Panc1 (cell line): Measurements from ENCODE around the gene PRR4. TPM values are rescaled to one million over a fixed set of nuclear protein-coding genes. Genes with fewer than 3 reads are reported as not detected.

ENCODE experiments used
- ATAC-seq: fragments of 200-7000 bp; cut with Tn5 transposase; 2 replicates; pipeline ENCODE4 v1.9.1; 2020; ENCODE audit warnings: mild to moderate bottlenecking, moderate library complexity
- BruUV-seq: library from RNA; stranded (reverse); fragments of 400-500 nt; replicated peaks from 2 replicates; lab custom pipeline; 2021; lab: Mats Ljungman, UMichigan
- CTCF ChIA-PET: fragments of 300-600 bp; sonication (Branson Sonifier 250); formaldehyde crosslinking; loops from one replicate; lab custom pipeline; 2022; ENCODE audit warnings: antibody characterized with exemption; lab: Charles Lee
- POLR2A ChIA-PET: fragments of 300-600 bp; sonication (Branson Sonifier 250); formaldehyde crosslinking; loops from one replicate; lab custom pipeline; 2022; ENCODE audit warnings: antibody characterized with exemption; lab: Charles Lee
- DNase-seq: peaks from one replicate; pipeline ENCODE4 v3.0.0-alpha.2; 2010; ENCODE audit warnings: low read depth, low spot score
- H3K27ac ChIP-seq: 2 replicates; pipeline ENCODE4 v1.5.1; 2011; ENCODE audit warnings: mild to moderate bottlenecking, low read length, inconsistent platforms
- H3K27me3 ChIP-seq: fragments of 200-500 bp; sonication (Bioruptor generic); 2 replicates; pipeline ENCODE4 v1.6.0; 2014; ENCODE audit warnings: low read length, inconsistent platforms; ENCODE audit not compliant: control insufficient read depth, insufficient read depth
- H3K36me3 ChIP-seq: fragments of 200-500 bp; sonication (Bioruptor generic); 2 replicates; pipeline ENCODE4 v1.5.1; 2014; ENCODE audit warnings: inconsistent platforms, mild to moderate bottlenecking, low read length, moderate library complexity; ENCODE audit not compliant: control insufficient read depth, insufficient read depth
- H3K4me1 ChIP-seq: 2 replicates; pipeline ENCODE4 v1.5.1; 2011; ENCODE audit warnings: inconsistent platforms, mild to moderate bottlenecking, low read length, moderate library complexity; ENCODE audit not compliant: control insufficient read depth, insufficient read depth
- H3K4me3 ChIP-seq, 2 experiments: 2 replicates each; pipeline ENCODE4 v1.5.1; 2011 to 2012; ENCODE audit warnings: low read depth in 2 of 2, low read length in 2 of 2, mild to moderate bottlenecking in 2 of 2, inconsistent platforms in 1 of 2, moderate library complexity in 1 of 2
- H3K9me3 ChIP-seq: fragments of 200-500 bp; sonication (Bioruptor generic); 2 replicates; pipeline ENCODE4 v1.5.1; 2014; ENCODE audit warnings: low read depth, mild to moderate bottlenecking, inconsistent platforms, low read length, moderate library complexity; ENCODE audit not compliant: control insufficient read depth, insufficient read depth
- CTCF ChIP-seq: fragments of 450-650 bp; IDR thresholded peaks from 2 replicates; pipeline ENCODE4 v1.5.1; 2017; ENCODE audit warnings: mild to moderate bottlenecking
- POLR2AphosphoS5 ChIP-seq: IDR thresholded peaks from 2 replicates; pipeline ENCODE4 v1.6.1; 2012; ENCODE audit warnings: mild to moderate bottlenecking, low read depth, low read length, moderate library complexity
- REST ChIP-seq, 2 experiments: IDR thresholded peaks; 2 replicates each; pipeline ENCODE4 v1.6.1; 2011 to 2012; ENCODE audit warnings: low read depth in 2 of 2, control low read depth in 1 of 2, low read length in 1 of 2, mild to moderate bottlenecking in 1 of 2, moderate library complexity in 1 of 2; ENCODE audit not compliant: insufficient read depth in 1 of 2
- SIN3A ChIP-seq: IDR thresholded peaks from 2 replicates; pipeline ENCODE4 v1.6.1; 2012; ENCODE audit warnings: low read depth, mild to moderate bottlenecking, low read length, moderate library complexity, borderline replicate concordance; ENCODE audit not compliant: insufficient read depth
- TCF7L2 ChIP-seq: IDR thresholded peaks from 2 replicates; pipeline ENCODE4 v1.6.1; 2011; ENCODE audit warnings: mild to moderate bottlenecking, low read depth, low read length, inconsistent platforms
- in situ Hi-C: cut with HindIII; loops from 2 replicates; pipeline ENCODE4 v1.10.0; 2016; ENCODE audit warnings: low sequenced_read_pairs, low pct_unique_long_range_greater_than_20kb
- intact Hi-C: fragments of 100-400 bp; cut with micrococcal nuclease; formaldehyde crosslinking; loops from one replicate; pipeline ENCODE4 v1.10.0; 2022; ENCODE audit not compliant: unreplicated experiment
- total RNA-seq: library from RNA; stranded (reverse); gene quantifications from one replicate; pipeline ENCODE4 v1.2.1, GENCODE V29; 2021; ENCODE audit not compliant: unreplicated experiment

Gene PRR4
- total RNA-seq, 1 experiment from 2014 or later, result 1.1 TPM

- BruUV-seq, result no TSS peak
- Histone ChIP-seq H3K4me1 (no peaks in the 10 kb centered on the region), H3K4me3 (no peak within 1 kb of the TSS), H3K27me3 (no peaks in the 10 kb centered on the region), H3K27ac (no peak within 1 kb of the TSS), H3K36me3 (no peaks in the 10 kb centered on the region), H3K9me3 (no peaks in the 10 kb centered on the region)
- in situ Hi-C loops (no loop called here), intact Hi-C loops (no loop called here)
- ChIA-PET POLR2A (interaction anchor here (0.6 kb wide), 1 partner anchor 107 kb away, joined by 4 read pairs; no protein-coding TSS in a partner anchor), CTCF (no interaction called here)
- TF ChIP-seq CTCF (no peak), TCF7L2 (no peak), SIN3A (no peak), REST (IDR thresholded peaks at IDR 0.05; ENCODE audit: insufficient read depth in 1 of 2, low read depth in 2 of 2, low read length in 1 of 2) (no peak), POLR2AphosphoS5 (no peak)
- no peak for DNase-seq
- ATAC-seq, result no peak
Measured at GRCh38 chr12:10826258-10826657, 23.0 kb downstream of the PRR4 start, which contains the start of gene TAS2R10. Gene TAS2R10 (minus strand): TSS chr12:10826358. CDS start chr12:10826269, 89 bp downstream.

GRCh38 chr12:10824957-10825356 lies 24.3 kb downstream of the PRR4 start:
- ATAC-seq (no peak), DNase-seq (no peak)
- CTCF ChIA-PET, result no interaction called here
- H3K27me3 ChIP-seq, result no peaks in the 10 kb centered on the region
- BruUV-seq, result no TSS peak
- intact Hi-C loops, result no loop called here
- H3K9me3 ChIP-seq, result no peaks in the 10 kb centered on the region
- no peaks in the 10 kb centered on the region for H3K36me3 ChIP-seq
- H3K4me3 ChIP-seq, result no peak overlapping the region
- no peak for TF ChIP-seq POLR2AphosphoS5
- TF ChIP-seq CTCF, result no peak
- no peak overlapping the region for H3K27ac ChIP-seq
- in situ Hi-C loops, result no loop called here
- POLR2A ChIA-PET, result no interaction called here
- no peaks in the 10 kb centered on the region for H3K4me1 ChIP-seq
